H1 (cell line): ENCODE measurements around the gene CENPP.

Source experiments
- CEBPB ChIP-seq: IDR thresholded peaks from 2 replicates; pipeline ENCODE4 v1.6.1; 2012; ENCODE audit warnings: low read depth, low read length
- POLR2A ChIP-seq, 2 experiments: IDR thresholded peaks; 1 replicate in 1 of 2; 2 replicates in 1 of 2; pipeline ENCODE4 v1.6.1; 2011; ENCODE audit warnings: low read depth in 2 of 2, low read length in 2 of 2, mild to moderate bottlenecking in 2 of 2; ENCODE audit errors: control extremely low read depth in 1 of 2

DNA sequence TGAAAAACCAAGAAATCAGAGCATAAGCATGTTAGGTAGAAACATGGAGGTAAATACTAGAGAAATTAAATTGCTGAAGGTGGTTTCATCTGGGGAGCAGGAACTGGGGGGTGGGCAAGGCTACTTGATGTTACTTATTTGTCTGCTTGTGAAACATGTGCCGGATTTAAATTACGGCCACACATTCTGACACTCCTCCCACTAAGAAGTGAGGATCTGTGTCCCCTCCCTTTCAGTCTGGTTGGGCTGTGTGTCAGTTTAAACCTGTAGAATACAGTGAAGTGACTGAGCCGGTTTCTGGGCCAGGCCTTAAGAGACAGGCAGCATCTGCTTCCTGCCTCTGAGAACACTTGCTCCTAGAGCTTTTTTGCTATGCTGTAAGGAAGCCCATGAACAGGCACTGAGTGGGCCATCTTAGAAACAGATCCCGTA, 29.9 kb upstream of the CENPP start:
- TF ChIP-seq CEBPB (no peak), POLR2A (IDR thresholded peaks at IDR 0.05; ENCODE audit: control extremely low read depth in 1 of 2, low read depth in 2 of 2, low read length in 2 of 2) (0 out of 3 replicates have a peak, but pooled peaks of 1 of the 2 experiments have one; percentile 27)
